SK-N-SH treated with all-trans-retinoic acid at 6 μM for 48 hours (cell line): ENCODE results near the gene UBR1.

Source experiments
- BACH2 ChIP-seq: fragments of 250-450 bp; sonication (Bioruptor Pico); IDR thresholded peaks from 2 replicates; pipeline ENCODE4 v1.9.0; 2021; ENCODE audit warnings: mild to moderate bottlenecking, borderline replicate concordance
- OSR1 ChIP-seq: fragments of 250-450 bp; sonication (Bioruptor Pico); IDR thresholded peaks from 2 replicates; pipeline ENCODE4 v1.8.0; 2022; ENCODE audit warnings: moderate library complexity, mild to moderate bottlenecking, inconsistent platforms
- POU6F1 ChIP-seq: fragments of 250-450 bp; sonication (Bioruptor Pico); IDR thresholded peaks from 2 replicates; pipeline ENCODE4 v1.8.0; 2021; ENCODE audit warnings: low read depth, mild to moderate bottlenecking, moderate library complexity, borderline replicate concordance
- ZNF565 ChIP-seq: fragments of 450-650 bp; formaldehyde crosslinking; conservative IDR thresholded peaks from 2 replicates; pipeline ENCODE4 v1.5.0; 2020; ENCODE audit warnings: low read depth, mild to moderate bottlenecking, moderate library complexity
- TF ChIP-seq, protein P1 (sequence below): fragments of 250-450 bp; sonication (Bioruptor Pico); IDR thresholded peaks from 2 replicates; pipeline ENCODE4 v1.5.1; 2020; ENCODE audit warnings: low read depth, mild to moderate bottlenecking, moderate library complexity

- TF ChIP-seq, protein P1, sequence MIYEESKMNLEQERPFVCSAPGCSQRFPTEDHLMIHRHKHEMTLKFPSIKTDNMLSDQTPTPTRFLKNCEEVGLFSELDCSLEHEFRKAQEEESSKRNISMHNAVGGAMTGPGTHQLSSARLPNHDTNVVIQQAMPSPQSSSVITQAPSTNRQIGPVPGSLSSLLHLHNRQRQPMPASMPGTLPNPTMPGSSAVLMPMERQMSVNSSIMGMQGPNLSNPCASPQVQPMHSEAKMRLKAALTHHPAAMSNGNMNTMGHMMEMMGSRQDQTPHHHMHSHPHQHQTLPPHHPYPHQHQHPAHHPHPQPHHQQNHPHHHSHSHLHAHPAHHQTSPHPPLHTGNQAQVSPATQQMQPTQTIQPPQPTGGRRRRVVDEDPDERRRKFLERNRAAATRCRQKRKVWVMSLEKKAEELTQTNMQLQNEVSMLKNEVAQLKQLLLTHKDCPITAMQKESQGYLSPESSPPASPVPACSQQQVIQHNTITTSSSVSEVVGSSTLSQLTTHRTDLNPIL (CRISPR knock-in tag), result no peak
- TF ChIP-seq POU6F1 (CRISPR knock-in tag), result no peak
- TF ChIP-seq OSR1, result no peak
- no peak for TF ChIP-seq ZNF565 (CRISPR knock-in tag)
- TF ChIP-seq BACH2 (CRISPR knock-in tag), result no peak
These were observed 631 bp downstream of the UBR1 start for GRCh38 chr15:43105077-43105736.
